Stimulated activated CD4-positive, alpha-beta T cell treated with anti-CD3 and anti-CD28 coated beads, Interleukin-12 subunit alpha, Interleukin-12 subunit beta, amount 100 ng/mL, for 4 hours (primary cell): ENCODE measurements around the gene ATP8B3.

Experiments used
- DNase-seq: peaks from one replicate; pipeline ENCODE4 v3.0.0-alpha.2; 2020

ATP8B3 gene

DNA sequence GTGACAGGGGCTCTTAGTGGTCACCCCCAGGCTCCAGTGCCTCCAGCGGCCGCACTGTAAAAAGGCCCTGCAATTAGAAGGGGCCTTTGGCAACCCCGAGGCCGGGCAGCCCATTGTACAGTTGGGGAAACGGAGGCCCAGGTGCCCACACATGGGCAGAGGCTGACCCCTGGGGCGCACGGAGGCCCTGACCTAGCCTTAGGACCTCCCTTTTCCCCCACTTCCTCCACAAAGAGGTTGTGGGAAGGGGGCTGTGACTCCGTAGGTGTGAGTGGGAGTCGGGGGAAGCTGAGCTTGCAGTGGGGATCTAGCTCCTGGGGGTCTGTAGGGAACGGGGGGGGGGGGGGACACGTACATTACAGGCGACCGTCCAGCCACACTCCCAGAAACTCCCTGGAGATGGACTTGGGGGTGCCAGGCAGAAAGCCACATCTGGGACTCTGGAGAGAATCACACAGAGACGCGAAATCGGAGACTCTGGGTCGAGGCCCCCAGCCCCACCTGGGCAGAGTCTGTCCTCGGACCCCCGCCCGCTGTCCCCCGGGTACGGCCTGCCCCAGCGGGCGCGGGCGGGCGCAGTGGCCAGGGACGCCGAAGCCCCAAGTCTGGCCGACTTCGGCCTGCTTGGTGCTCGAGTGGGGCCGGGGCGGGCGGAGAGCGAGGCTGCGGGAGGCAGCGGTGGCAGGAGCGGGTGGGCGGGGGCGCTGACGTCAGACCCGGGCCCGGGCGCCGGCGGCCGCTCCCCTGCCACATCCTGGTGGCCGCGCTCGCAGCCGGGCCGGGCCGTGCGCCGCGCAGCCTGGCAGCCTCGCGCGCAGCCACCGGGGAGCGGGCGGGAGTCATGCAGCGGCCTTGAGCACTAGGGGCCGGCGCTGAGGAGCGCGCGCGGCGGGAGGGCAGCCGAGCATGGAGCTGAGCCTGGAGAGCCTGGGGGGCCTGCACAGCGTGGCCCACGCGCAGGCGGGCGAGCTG, 59.0 kb downstream of the ATP8B3 start, which contains the start of gene ONECUT3:
Gene ONECUT3 (plus strand): TSS at position 750 of the 972 bp plus-strand sequence. CDS start 157 bp downstream, at position 907.
- DNase-seq: no peak

DNA sequence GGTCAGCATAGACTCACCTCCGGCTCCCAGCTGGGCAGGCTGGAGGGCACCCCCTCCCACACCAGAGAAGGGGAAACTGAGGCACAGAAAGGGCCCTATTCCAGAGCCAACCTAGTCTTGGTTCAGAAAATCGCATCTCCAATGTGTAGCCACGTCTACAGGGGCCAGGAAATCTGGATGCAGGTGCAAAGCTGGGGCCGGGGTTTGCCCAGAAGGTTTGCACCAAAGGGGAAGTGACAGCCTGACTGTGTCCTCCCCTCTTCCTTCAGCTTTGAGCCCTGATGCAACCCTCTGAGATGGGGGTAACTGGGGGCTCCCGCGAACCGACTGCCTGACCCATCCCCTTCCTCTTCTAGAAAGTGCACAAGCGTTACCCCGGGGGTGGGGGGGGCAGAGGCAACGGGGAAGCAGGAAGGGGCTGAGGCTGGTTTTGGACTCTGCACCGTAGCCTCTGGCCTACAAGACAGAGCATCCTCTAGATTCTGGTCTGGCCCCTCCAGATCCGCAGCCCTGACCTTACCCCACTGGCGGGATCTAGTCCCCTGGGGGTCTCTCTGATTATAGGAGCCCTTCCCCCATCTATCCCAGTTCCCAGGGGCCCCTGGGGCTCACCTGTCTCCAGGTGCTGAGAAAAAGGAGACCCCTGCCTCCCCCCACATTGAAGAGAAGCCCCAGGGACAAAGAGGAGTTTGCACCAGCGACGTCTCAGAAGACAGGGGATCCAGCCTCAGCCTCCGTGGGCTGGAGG, 59.9 kb downstream of the ATP8B3 start:
- no peak for DNase-seq

DNA sequence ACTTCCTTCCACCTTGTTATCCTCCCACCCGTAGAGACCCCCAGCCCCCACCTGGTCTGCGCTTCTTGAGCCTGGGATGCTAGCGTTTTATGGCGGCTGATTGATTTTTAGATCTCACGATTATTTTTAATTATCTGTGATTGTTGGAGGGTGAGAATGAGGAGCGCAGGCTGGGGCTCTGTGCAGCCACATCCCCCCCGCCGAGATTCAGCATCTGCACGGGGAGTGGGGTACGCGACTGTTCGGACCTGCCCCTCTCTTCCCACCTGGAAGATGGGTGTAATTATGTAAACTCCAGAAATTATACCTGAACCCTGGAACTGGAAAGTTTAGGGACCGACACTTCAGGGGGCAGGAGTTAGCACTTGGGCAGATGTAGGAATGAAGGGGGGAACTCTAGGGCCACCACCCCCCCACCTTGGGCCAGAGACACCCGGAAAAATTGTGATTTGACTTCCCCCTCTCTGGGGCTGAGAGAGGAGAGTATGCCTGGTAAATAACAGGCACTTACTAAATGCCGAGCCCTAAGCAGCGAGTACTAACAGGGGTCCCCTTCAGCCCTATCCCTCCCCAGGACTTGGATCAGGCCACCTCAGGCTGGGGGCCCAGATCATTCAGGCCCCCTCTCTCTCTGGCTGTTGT, 60.6 kb downstream of the ATP8B3 start:
- no peak for DNase-seq

DNA sequence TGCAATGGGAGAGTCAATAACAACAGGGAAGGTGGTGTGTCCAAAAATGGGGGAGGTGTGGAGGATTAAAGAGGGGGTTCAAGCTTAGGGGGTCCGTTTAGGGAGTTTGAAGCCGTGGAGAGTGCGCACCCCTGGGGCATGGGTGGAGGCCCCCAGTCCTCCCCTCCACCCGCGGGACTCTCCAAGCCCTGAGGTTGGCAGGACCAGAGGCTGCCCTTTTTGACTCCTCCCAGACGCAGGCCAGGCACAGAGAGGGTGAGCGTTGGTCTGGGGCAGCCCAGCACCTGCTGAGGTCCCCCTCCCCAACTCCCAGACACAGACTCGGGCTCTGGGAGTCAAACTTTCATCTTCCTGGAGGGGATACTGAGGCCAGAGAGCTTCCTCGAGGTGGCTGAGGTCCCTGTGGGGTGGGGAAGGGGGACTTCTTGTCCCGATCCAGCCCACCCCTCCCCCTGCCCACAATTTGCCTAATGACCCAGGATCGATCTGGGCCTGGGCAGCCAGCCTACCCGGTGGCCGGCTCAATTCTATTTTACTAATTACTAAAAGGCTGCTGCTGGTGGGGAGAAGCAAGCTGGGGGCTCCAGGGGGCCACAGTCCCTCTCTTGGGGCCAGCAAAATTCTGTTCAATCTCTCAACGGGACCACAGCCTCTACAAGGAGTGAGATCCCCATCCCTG, 61.6 kb downstream of the ATP8B3 start:
- DNase-seq: no peak

DNA sequence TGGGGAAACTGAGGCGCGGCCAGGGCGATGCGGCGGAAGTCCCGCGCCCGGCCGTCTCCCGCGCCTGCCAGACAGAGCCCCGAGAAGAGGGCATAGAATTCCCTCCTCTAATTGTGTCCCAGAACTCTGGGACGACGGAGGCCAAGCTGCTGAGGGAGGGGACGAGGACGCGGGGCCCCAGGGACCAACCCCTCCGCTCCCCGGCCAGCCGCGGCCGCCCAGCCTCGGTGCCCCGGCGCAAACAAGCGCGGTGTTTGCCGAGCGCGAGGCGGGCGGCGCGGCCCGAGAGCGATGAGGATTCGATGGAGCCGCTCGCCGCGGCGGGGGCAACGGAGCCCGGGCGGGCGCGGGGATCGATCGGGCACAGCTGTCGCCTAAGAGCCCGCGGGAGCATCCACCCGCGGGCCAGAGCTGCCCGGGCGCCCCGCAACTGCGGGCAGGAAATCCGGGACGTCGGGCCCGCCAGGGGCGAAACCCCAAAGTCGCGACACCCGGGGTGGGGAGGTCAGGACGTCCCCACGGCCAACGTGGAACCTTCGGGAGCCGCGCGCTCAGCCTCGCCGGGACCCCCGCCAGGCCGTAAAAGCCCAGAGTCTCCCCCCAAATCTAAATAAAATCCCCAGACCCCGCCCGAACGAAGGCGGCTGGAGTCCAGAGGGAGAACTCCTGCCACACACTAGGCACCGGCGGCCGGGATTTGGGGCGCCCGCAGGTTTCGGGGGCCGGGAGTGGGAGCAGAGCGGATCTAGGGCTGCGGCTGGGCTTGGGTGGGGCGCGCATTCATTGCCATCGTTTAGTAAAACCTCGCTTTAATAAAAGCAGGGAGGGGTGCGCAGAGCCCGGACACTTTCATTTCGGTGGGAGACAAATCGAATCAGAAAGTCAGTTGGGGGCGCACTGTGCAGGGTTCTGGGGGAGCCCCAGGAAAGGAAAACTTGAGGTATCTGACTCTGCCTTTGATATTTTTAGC, 62.4 kb downstream of the ATP8B3 start:
- no peak for DNase-seq

DNA sequence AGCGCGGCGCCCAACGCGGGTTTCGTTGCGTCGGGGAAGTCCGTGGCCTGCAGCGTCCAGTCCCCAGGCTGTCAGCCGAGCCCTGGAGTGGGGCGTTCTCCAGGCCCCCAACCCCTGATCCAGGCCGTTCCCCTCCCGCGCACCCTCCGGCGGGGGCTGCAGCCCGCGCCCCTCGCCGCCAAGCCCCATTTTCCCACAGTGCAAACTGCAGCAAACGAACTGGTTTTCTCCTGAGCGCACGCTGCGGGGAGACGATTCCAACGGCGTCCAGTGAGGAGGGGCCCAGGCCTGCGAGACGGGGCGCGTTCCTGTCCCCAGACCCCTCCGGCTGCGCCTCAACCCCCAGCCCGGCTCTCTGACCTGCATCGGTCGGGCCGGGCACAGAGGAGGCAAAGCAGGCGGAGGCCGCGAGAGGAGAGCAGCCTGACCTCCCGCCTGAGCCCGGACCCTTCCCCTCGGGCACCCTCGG, 63.2 kb downstream of the ATP8B3 start:
- no peak for DNase-seq

DNA sequence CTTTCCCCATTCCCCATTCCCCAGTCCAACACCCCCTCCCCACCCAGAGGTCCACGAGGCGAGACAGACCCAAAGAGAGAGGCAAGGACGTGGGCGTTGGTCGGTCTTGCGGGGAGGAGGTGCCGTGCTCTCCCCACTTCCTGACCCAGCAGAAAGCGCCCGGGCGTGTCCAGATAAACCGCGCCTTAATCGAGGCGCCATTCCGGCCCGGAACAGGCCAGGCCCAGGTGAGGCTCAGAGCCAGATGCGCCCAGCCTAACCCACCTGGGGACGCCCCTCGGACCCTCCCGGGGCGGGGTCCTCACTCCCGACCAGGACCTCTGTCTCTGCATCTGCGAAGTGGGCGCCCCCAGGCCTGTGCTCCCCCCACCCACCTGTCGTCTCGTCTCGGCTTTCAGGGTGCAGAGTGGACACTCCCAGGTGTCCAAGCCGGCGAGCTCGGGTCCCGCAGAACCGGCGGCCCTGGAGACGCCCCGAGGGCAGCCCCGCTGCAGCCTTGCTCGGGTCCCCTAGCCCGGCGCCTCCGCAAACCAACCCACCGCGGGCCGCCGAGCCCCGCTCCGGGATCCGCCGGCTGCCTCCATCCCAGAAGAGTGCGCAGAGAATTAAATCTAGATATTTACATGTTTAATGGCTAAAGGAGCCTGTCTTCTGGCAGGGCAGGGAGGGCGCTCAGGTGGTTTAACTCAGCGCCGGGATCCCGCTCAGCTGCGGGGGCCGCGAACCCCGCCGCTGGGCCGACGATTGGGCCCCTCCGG, 63.8 kb downstream of the ATP8B3 start:
- no peak for DNase-seq

DNA sequence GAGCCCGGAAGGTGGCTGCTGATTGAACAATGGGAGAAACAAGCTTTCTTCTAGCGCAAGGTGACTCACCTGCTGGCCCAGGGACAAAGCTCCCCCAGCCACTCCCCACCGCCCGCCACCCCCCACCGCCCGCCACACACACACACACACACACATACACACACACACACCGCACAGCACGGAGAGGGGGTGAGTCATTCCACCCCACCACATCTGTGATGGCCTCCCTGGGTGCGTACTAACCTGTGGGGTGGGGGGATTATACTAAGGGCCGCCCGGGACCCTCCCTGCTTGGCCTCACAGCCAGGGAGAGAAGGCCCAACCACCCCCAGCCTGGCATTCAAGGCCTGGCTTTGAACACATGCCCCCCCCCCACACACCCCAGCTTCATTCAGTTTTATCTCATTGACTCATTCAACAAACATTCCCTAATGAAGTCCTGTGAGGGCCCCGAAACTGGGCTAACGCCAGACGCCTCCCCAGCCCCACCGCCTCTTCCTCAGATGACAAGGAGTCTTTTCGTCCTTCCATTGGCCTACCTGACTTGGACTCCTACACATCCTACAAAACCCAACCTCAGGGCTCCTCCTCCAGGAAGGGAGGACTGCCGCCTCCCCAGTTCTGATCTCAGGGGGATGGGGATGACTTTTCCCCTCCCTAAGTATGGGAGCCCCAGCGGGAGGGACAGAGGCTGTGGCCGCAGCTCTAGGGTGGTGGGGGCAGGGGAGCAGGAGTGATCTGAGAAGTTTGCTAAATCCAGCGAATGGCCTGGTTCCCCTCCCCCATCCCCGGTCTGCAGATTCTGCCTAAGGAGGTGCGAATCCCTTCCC, 64.6 kb downstream of the ATP8B3 start:
- no peak for DNase-seq

DNA sequence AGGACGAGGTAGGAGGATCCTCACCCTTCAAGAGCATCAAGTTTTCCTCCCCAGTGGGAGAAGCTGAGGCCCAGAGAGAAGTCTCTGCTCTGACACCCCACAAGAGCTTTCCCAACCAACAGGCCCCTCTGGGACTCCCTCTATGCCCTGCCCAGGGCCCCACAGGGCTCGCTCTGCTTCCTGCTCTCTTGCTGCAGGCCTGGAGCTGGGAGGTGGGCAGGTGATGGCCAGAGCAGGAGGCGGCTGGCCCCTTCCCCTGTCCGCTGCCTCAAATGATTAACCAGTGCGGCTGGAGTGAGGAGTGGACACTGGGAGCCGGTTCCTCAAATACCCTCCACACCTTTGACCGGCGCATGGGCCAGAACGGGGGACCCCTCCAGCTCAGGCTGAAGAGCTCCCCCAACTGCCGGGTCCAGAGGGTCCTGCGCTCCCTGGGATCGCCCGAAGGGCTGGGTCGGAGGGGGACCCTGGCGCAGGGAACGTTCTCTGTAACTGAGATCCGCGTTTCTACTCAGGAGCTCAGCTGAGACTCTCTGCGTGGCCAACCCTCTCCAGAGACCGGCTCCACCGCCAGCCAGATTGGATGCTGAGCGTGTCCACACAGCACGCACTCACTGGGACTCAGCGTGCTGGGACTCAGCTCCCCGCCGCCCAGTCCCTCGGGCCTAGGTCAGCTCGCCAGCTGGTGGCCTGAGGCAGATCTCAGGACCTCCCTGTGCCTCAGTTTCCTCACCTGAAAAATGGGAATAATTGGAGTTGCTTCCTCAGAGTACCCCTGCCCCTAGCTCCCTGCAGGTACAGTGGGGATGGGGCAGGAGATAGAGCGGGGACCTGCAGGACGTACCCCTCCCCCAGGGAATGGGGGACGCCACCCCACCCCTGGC, 65.4 kb downstream of the ATP8B3 start:
- no peak for DNase-seq

DNA sequence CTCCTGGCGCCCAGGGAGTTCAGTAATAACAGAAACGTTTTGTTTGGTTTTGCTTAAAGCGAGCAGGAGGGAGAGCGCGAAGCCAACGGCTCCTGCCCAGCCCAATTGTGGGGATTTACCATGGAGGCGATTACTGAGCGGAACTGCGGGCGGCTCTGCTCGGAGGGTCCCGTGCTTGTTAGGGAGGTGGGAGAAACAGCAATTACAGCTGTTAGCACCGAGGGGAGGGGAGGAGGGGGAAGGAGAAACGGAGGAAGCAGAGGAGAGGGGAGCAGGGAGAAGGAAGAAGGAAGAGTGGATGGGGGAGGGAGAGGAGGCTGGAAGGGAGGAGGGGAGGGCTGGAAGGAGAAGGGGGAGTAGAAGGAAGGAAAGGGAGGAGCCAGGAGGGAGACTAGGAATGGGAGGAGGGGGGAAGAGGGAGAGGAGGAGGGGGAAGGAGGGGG, 66.5 kb downstream of the ATP8B3 start:
- no peak for DNase-seq

DNA sequence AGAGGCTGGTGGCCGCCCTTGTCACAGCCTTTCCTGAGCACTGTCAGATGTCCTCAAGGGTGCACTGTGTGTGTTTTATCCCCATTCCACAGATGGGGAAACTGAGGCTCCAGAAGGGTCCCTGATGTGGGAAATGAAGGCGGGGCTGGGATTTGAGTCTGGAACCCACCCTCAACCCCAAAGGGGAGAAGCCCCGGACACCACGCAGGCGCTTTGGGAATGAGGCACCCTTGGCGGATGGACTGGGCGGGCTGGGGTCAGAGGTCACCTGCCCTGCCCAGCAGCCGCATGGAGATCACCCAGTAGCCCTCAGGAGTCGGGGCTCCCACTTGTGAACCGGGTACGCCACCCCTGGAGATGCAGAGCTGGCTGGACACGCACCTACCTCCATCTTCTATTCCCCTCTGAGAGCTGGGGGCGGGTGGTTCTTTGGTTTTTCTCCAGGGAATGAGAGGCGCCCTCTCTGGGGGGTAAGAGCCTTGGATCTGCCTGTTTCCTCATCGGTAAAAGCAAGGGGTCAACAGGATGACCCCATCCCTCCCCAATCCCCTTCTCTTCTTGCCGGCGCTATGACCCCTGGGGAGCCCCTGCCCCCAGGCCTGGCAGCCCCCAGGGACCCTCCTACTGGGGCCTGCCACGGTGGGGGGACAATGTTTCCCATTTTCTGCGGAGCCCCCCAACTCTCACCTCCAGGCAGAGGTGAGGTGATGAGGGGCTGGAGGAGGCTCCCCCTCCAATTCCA, 67.1 kb downstream of the ATP8B3 start:
- DNase-seq: no peak

DNA sequence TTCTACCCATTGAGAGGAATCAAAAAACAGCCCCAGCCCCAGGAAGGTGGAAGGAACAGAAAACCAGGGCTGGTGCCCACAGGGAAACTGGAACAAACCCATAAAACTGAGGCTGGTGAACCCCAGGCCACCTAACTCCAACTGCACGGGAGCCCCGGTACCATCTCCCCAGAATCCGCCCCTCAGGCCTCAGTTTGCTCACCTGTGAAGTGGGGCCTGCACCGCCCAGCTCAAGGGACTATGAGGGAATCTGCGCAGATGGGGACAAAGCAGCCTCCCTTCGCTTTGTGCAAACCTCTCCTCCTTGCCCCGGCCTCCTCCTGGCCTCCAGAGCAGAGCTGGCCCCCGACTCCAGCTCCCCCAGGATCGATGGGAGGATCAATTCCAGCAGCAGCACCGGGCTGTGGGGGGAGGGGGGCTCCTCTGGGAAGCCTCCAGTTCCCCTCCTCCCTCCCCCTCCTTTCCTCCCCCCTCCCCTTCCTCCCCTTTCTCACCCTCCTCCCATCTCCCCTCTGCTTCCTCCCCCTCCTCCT, 67.9 kb downstream of the ATP8B3 start:
- no peak for DNase-seq

DNA sequence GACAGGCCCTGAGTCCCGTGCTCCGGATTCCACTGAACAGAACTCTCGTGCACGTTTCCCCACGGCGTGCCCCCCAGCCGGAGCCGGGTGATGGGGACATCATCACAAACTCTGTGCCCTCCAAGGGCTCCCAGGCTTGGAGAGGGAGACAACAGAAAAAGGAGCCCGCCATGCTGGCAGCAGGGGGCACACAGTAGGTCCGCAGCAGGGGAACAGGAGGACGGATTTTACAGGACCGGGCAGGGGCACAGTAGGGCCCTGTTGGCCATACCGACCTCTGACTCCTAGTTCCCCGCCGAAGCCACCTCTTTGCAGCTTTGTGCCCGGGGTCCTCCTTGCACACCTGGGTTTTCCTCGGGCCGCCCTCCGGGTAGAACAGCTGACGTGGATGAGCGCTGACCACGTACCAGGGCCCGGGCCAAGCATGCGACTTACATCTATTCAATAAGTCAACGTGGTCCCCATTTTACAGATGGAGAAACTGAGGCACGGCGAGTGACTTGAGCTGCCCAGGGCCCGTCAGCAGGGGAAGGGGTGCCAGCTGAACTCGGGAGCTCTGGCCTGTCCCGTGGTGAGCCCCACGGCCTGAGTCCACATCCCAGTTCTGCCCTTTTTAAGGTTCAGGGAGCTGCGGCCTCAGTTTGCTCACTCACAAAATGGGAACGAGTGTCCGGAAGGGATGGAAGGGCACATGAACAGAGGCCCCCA, 68.9 kb downstream of the ATP8B3 start:
- DNase-seq: no peak

DNA sequence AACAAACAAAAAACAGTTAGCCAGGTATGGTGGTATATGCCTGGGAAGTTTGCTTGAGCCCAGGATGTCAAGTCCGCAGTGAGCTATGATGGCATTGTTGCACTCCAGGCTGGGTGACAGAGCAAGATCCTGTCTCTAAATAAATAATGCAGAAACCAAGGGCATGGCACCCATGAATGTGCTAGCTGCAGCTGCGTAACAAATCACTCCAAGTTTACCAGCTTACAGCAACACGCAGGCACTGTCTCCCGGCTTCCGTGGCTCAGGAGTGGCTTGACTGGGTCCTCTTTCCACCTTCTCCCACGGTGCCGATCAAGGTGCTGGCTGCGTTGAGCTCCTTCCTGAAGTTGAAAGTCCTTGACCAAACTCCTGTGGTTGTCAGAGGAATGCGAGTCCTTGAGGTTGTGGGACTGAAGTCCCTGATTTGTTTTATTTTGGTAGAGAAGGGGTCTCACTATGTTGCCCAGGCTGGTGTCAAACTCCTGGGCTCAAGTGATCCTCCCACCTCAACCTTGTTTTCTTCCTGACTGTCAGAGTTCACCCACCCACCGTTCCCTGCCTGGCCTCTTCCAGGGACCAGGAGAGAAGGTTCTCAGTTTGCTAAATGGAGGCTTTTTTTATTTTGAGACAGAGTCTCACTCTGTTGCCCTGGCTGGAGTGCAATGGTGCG, 72.0 kb downstream of the ATP8B3 start:
- no peak for DNase-seq

DNA sequence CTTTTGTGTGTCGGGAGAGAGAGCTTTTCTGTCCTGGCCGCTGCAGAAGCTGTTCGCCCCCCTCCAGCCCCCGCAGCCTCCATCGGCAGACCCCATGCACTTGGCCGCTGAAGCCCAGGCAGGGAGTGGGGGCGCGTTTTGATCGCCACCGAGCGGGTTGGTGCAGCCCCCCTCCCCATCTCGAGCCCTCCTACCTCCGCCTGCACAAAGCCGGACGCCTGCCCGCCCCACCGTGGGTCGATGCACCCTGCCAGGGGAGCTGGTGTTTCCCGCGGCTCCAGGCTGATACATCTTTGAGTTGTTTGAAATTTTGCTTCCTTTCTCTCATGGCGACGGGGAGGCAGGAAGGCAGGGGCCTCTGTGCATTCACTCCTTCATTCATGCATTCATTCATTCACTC, 75.1 kb downstream of the ATP8B3 start:
- DNase-seq: no peak

DNA sequence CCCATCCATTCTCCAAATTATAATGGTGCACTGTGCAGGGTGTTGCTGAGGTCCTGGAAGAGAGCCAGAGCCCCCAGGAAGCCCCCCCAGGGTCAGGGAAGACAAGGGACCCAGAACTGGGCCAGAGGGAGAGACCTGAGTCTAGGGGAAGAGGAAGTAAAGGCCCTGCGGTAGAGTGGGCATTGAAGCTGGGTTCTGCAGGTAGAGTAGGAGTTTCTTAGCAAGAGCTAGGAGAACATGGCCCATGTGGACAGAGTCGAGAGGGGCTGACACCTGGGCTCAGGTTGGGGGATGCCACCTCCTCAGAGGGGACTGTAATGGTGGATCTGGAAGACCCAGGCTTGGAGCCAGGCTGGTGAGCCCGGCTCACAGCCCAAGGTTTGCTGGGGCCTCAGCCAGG, 75.8 kb downstream of the ATP8B3 start:
- no peak for DNase-seq
